22Rv1 (cell line): Measurements from ENCODE around the gene LENG9.

ENCODE experiments used
- H3K27ac ChIP-seq: fragments of 450-650 bp; 2 replicates; pipeline ENCODE4 v1.5.1; 2017
- ZFX ChIP-seq: fragments of 450-650 bp; IDR thresholded peaks from 2 replicates; pipeline ENCODE4 v1.6.1; 2017; ENCODE audit warnings: antibody characterized with exemption, borderline replicate concordance
- TF ChIP-seq, protein P1 (sequence below): fragments of 450-650 bp; IDR thresholded peaks from 2 replicates; pipeline ENCODE4 v1.5.1; 2017; ENCODE audit warnings: mild to moderate bottlenecking

Gene LENG9

DNA sequence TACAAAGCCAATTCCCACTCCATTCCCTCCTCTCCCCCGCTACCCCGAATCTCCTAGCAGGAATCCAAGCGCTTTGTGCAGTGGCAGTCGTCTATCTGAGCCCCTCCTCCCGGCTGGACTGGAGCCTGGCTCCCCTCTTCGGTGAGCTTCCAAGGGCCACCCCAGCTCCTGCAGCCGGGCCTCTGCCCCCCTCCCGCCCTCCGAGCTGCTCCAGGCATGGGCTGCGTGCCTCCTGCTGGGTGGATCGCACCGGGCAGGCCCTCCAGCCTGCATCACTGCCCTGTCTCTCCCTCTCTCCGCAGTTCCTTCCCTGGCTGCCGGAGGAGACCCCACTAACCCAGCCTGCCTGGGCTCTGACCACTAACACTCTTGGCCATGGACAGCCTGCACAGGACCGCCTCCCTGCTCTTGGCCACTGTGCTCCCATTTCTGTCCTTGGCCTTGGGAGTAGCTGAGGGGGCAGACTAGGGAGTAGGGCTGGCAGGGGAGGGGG, 27.5 kb downstream of the LENG9 start:
- no peak overlapping the region for H3K27ac ChIP-seq
- TF ChIP-seq, protein P1, sequence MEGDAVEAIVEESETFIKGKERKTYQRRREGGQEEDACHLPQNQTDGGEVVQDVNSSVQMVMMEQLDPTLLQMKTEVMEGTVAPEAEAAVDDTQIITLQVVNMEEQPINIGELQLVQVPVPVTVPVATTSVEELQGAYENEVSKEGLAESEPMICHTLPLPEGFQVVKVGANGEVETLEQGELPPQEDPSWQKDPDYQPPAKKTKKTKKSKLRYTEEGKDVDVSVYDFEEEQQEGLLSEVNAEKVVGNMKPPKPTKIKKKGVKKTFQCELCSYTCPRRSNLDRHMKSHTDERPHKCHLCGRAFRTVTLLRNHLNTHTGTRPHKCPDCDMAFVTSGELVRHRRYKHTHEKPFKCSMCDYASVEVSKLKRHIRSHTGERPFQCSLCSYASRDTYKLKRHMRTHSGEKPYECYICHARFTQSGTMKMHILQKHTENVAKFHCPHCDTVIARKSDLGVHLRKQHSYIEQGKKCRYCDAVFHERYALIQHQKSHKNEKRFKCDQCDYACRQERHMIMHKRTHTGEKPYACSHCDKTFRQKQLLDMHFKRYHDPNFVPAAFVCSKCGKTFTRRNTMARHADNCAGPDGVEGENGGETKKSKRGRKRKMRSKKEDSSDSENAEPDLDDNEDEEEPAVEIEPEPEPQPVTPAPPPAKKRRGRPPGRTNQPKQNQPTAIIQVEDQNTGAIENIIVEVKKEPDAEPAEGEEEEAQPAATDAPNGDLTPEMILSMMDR, result no peak
- no peak for TF ChIP-seq ZFX

DNA sequence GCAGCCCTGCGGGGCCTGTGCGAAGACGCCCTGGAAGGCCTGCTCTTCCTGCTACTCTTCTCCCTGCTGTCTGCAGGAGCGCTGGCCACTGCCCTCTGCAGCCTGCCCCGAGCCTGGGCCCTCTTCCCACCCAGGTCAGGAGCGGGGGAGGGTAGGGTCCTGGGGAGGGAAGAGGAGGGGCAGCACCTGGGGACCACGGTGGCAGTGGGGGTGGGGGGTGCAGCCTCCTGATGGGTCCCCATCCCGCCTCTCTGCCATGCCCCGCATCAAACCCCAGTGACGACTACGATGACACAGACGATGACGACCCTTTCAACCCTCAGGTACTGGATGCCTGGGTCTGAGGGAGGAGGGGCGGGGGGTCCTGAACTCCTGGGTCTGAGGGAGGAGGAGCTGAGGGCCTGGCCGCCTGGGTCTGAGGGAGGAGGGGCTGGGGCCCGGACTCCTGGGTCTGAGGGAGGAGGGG, 28.0 kb downstream of the LENG9 start:
- TF ChIP-seq, protein P1, result no peak
- no peak overlapping the region for H3K27ac ChIP-seq

DNA sequence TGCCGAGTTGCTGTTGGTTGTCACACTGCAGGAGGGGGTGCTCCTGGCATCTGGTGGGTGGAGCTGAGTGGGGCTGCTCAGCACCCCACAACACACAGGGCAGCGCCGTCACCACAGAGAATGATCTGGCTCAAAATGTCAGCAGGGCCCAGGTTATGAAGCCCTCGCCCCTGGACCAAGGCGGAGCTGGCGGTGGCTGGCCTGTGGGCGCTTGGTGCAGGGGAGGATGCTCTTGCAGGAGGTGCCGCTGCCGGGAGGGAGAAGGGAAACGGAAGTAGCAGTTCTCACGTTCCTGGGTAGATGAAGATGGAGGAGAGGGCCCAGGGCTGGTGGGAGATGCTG, 28.7 kb downstream of the LENG9 start:
- no peak overlapping the region for H3K27ac ChIP-seq
- TF ChIP-seq ZFX, result no peak
- TF ChIP-seq, protein P1, result no peak

DNA sequence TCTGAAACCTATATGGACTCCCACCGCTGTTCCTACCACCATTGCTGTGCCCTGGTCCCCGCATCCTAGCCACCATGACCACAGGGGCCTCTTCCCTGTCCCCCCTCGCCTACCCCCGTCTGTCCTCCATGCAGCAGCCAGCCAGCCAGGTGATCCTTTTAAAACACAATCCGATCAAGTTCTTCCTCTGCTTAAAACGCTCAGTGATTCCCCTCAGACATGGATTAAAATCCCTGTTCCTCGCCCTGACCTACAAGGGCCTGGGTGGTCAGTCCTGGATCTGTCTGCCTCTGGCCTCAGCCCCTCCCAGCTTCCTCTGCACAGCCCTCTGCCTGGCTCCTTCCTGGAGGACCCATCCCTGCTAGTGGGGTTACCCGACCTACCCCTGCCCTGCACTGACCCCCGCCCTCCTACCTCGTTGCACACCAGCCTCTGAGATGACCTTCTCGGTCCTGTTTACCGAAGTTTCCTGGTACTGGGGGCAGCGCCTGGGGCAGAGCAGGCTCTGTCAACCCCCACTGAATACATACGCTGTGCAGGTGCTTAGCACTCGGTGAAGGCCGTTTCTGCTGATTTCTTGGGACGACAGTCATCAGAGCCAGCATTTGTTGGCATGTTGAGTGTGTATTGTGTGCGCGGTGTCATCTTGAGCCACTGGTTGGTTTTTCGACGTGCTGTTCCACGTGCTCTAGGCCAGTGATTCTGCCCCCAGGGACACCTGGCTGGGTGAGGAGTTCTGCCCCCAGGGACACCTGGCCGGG, 29.3 kb downstream of the LENG9 start:
- no peak for TF ChIP-seq ZFX
- TF ChIP-seq, protein P1, result no peak
- no peak overlapping the region for H3K27ac ChIP-seq

DNA sequence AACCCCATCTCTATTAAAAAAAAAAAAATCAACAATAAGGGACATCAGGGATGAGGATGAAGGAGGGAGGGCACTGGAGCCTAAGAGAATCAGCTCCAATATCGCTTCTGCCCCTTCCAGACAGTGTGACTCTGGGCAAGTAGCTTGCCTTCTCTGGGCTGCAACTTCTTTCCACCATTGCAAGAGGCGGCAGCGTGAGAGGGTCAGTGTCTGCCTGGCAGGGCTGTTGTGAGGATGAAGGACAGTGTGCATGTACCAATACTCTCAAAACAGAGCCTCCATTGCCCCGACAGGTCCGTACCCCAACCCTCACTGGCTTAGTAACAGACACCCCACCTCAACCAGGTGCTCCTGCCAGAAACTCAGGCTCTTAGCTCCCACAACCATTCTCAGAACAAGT, 29.9 kb downstream of the LENG9 start:
- H3K27ac ChIP-seq, result no peak overlapping the region
- TF ChIP-seq ZFX, result no peak
- TF ChIP-seq, protein P1, result no peak

DNA sequence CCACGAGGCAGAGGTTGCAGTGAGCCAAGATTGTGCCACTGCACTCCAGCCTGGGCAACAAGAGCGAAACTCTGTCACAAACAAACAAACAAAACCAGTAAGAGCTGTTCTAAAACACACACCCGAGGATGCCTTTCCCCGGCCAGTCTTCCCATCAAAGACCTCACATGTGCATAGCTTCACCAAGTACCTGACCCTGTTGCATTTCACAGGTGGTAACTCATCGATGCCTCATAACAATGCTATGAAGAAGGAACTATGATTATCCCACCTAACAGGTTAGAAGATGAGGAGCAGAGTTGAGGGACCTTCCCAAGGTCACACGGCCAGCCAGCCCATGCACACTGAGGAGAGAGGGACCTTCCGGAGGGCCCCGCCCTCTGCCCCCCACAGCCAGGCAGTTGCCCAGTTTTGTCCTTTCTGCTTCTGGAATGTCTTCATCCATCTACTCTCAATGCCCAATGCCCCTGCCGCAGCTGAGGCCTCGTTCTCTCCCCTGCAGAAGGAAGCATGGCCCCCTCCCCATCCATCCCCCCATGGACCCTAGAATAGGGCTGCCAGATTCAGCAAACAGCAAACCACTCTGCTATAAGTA, 31.3 kb downstream of the LENG9 start:
- H3K27ac ChIP-seq, result peak overlapping the region; percentile 82
- TF ChIP-seq, protein P1, result no peak
- TF ChIP-seq ZFX, result no peak

DNA sequence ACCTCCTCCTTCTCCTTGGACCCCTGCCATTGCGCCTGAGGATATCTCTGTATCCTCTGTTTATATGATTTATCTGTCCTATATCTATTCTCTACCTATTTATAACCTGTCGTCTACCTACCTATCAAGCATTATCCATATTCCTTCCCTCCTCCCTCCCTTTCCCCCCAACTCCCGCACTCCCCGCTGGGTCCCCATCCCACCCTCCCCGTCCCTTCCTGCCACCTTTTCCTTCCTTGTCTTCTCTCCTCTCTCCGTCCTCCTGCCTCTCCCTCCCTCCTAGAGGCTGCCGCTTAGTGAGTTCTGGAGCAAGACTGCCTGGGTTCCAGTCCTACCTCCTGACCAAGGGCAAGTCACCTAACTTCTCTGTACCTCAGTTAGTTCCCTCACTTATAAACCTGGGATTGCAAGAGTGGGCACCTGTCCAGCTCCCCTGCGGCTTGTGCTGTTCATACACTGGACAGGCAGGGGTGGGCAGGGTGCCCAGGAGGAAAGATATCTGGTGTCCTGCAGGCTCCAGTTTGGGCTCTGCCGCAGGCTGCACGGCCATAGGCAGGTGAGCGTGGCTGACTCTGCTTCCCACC, 32.2 kb downstream of the LENG9 start:
- H3K27ac ChIP-seq, result peak overlapping the region; percentile 82
- TF ChIP-seq ZFX, result no peak
- TF ChIP-seq, protein P1, result peak; percentile 15
